GM18867 (cell line): ENCODE measurements around the gene MGME1.

Experiments
- ATAC-seq: cut with Tn5 transposase; IDR thresholded peaks from one replicate; pipeline ENCODE4 v1.9.1; 2021; ENCODE audit warnings: mild to moderate bottlenecking, moderate library complexity; ENCODE audit not compliant: unreplicated experiment

The MGME1 gene, protein sequence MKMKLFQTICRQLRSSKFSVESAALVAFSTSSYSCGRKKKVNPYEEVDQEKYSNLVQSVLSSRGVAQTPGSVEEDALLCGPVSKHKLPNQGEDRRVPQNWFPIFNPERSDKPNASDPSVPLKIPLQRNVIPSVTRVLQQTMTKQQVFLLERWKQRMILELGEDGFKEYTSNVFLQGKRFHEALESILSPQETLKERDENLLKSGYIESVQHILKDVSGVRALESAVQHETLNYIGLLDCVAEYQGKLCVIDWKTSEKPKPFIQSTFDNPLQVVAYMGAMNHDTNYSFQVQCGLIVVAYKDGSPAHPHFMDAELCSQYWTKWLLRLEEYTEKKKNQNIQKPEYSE

DNA sequence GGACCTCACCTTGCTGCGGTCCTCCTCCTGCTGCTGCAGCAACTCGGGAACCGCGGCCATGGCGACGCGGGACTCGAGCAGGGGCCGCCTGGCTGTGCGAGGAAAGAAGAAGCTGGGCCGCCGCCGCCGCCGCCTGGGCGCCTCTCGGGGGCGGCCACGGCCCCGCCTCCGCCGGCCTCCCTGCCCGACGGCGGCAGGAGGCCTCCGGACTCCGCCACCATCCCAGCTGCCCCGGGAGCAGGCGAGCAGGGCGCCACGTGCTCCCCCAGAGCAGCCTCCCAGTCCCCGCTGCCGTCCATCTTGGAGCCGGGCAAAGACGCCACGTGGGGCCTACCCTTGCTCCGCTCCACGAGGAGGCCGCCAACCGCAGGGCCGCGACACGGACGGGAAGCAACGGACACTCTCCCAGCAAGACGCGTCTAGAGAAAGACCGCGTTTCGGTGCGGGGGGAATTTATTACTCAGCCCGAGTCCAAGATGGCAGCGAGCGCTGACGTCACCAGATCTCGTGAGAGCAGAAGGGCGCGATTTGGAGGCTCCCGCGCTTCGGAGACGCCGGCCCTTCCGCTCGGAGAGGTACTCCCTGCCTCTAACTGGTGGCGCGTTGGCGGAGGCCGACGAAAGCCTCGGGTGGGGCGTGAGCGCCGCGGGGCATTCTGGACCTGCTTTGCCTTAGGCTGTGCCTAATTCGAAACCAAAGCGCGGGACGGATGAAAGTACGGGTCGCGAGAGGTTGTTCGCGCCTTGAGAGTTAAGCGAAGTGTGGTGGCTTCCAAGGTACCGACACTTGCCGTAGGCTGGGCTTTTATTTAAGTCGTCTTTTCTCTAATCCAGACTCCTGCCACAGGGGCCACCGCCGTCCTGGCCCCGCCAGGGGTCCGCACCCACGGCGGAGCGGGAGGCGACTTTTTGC, at the start of gene MGME1, which contains the start of gene SNX5:
TSS of gene MGME1 (plus strand) at position 653 of the 912 bp plus-strand sequence. CDS start 842 bp downstream, outside the sequence.
TSS of gene SNX5 (minus strand) at position 429 of the 912 bp plus-strand sequence. CDS start at position 60, 369 bp downstream.
- ATAC-seq, result peak; percentile 77

DNA sequence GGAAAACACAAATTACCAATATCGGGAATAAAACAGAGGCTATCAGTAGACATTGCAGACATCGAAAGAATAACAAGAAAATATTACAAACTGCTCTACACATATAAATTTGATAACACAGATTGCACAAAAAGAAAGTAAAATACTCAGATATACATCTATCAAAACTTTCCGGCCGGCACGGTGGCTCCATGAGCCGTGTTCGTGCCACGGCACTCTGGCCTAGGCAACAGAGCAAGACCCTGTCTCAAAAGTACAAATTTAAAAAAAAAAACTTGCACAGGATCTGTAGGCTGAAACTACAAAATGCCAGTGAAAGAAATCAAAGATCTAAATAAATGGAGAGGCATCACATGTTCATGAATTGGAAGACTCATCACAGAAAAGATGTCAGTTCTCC, 49.7 kb upstream of the MGME1 start:
- ATAC-seq, result no peak

DNA sequence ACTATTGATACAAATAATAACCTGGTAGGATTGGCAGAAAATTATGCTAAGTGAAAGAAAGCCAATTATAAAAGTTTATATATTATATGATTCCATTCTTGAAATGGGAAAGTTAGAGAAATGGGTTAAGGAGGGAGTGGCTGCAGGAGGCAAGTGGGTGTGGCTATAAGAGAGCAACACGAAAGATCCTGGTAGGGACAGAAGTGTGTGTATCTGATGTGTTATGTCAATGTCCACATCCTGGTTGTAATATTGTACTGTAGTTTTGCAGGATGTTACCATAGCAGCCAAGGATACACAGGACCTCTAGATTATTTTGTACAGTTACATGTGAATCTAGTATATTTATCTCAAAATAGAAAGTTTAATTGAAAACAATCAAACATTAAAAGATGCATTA, 47.0 kb upstream of the MGME1 start:
- no peak for ATAC-seq

DNA sequence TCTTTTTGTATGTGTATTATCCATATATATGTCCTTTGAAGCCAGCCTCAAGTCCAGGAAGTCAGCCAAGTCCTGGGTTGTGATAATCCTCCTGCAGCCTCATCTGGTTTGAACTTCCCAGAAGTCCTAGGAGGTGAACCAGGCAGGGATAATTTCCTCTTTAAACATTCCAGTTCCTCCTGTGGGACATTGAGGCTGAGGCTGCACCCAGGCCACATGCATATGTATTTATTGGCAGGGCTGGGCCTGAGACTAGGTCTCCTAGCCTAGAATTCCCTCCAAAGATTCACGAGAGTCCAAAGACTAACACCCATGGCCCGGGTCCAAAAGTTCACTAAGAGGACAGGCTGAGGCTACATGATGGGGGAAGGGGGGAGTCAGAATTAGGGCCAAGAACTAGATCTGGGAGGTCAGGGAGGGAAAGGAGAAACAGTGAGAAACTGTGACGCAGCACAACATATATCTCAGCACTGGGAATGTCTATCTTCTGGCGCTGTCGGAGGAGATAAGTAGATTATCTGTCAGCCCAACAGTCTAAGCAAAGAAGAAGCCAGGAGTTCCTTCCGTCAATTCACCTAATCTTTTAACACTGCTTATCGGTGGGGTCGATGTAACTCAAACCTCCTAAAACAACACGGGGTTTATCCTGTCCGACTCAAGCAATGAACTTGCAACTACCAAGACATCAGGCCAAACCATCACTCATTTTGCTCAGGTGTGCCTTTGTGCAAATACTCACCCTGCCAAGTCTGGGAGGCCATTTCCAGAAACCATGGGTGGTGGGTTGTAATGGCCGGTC, 43.5 kb upstream of the MGME1 start:
- ATAC-seq, result no peak

DNA sequence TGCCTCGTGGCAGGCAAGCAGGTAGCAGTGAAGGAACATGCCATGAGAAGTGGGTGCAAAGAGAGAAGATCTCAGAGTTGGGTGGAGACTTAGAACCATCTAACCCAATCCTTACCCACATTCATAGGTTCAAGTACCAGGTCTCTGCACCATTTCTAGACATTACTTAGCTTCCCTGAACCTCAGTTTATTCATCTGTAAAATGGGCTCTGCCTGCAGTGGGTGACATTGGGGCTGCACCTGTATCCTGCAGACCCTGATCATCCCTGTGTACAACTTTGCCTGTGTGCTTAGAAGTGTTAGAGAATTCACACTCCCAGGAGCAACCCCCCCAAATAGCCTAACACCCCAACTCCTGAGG, 42.9 kb upstream of the MGME1 start:
- no peak for ATAC-seq

DNA sequence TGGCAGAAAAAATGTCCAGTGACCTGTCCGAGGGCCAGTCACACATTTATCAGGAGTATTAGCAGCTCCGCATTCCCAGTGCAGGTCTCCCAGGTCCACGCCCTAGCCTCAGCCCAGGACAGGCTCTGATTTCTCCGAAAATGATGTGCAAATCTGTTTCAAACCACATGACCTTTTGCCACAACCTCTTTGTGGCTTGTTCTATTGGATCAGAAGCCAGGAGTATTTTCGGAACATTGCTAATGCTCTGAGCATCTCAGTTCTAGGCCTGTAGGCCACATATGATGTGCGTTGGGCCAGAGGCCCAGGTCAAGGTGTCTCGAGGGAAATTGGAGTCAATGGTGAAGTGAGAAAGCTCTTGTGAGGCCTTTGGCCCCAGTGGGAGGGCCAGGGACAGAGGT, 40.6 kb upstream of the MGME1 start:
- ATAC-seq, result no peak

DNA sequence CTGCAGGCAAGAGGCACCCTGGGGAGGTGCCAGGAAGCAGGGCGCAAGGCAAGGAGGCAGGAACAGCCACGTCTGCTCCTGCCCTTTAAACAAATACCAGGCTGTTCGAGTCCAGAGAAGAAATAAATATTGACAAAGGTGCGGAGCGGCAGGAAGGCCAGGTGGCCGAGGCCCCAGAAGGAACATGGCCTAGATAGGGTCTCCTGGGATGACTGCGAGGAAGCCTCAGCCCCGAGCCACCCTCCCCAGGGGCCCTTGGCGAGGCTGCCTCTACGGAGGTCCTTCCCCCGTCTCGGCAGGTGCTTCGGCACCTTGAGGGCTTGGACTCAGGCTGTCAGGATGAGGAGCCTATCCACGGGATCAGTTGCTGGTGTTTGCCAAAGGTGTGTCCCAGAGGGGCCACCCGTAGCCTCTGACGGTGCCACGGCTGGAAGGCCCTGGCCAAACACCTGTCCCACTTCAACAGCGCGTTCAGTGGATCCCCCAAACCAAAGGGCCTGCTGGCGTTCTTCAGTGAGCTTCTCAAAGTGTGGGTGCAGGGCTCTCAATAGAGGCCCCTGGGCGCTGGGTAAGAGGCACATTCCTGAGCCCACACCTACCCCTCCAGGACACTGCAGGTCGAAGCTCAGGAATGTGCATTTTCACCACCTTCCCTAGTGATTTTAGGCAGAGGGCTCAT, 40.0 kb upstream of the MGME1 start:
- no peak for ATAC-seq

DNA sequence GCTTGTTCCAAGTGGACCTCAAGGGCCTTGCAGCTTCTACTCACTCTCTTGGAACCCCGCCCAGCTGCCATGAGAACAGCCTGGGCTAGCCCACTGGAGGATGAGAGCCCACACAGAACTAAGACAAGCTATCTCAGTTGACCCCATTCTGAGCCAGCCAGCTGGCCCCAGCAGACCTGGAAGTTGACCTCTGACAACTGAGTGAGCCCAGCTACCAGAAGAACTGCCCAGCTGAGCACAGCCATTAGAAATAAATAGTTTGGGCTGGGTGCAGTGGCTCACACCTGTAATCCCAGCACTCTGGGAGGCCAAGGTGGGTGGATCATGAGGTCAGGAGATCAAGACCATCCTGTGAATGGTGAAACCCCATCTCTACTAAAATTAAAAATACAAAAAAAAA, 37.3 kb upstream of the MGME1 start:
- ATAC-seq, result no peak

DNA sequence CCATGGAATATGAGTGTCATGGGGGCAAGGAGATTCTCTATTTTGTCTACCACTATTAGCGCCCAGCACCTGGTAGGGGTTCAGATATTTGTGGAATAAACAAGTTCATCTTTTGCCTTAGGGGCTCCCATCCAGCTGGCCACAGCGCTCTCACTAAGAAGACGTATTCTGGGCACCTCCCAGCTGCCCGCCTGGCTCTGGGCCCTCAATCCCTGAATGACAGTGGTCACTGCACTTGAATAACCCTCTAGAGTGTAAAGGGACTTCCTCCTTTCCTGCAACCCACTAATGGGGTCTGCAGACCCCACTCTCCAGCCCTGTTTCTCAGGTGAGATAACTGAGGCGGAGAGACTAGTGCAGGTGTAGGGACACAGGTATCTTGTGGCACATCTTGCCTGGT, 36.4 kb upstream of the MGME1 start:
- ATAC-seq, result no peak

DNA sequence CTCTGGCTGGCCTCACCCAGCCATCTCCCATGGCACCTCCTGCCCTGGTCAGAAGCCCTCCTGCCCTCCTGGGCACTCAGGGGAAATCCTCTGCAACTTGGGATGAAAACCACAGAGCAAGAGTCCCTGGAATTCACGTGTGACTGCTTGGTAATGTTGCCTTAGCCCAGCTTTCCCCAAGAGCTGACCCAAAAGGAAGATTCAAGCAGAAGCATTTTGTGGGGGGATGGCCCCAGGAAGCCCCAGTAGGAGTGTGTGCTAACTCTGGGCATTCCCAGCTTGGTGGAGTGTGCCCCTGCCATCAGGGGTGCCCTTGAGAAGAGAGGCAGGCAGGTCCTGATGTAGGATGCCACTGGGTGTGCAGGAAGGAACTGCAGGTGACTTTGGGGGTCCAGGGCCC, 35.7 kb upstream of the MGME1 start:
- no peak for ATAC-seq

DNA sequence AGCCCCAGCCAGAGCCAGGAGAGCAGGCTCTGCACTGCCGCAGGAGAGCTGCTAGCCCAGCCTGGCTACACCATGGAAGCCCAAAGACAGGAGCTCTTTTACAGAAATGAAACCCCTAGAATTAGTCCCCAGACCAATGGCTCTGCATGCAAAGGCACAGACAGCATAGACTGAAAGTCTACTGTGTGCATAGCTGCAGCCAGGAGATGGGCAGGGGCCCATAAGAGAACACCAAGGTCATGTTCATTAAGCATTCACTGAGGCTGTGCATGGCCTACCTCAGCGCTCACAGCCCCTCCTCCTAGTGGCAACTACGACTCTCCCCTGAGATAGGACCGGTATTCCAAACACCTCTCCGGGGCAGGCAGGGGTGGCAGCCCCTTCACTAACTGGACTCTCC, 35.1 kb upstream of the MGME1 start:
- no peak for ATAC-seq

DNA sequence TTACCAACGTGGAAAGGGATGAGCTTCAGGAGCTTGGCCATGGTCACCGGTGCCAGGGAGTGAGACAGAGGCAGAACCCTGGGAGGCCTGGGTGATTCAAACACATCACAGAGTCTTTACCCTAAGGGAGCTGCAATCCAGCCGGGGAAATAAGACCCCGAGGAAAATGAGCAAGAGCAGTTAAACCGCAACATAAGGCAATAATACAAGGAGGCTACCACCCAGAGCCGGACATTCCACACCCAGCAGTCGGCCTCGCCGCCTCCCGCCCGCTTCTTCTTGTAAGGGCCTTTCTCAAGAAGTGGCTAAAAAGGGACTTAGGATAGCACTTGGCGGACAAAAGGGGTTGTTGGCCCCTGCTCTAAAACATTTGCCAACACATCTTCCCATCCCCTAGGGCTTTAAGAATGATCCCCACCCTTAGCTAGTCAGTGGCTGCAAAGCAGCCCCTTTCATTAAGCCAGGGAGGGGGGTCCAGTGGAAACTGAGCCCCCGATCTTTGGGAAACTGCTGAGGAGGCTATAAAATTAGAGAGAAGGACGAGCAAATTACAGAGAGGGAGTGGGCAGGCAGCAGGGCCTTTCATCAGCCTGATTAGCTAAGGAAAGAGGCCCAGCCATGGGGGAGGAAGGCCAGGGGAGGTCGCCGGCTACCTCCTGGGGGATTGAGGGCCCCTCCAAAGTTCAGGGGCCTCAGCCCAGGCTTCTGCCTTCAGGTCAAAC, 34.5 kb upstream of the MGME1 start:
- no peak for ATAC-seq

DNA sequence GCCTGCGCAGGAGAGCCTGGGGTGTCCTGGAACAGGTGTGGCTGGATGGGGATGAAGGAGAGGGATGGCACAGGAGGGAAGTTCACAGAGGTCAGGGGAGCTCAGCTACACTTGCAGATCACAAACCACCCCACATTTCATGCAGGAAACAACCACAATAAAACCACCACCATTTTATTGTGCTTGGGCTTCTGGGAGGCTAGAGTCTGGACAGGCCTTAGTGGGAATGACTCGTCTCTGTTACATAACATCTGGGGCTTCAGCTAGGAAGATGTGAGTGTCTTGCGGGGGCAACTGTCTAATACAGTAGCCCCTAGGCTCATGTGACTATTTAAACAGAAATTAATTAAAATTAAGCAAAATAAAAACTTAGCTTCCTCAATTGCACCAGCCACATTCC, 33.6 kb upstream of the MGME1 start:
- ATAC-seq, result no peak

DNA sequence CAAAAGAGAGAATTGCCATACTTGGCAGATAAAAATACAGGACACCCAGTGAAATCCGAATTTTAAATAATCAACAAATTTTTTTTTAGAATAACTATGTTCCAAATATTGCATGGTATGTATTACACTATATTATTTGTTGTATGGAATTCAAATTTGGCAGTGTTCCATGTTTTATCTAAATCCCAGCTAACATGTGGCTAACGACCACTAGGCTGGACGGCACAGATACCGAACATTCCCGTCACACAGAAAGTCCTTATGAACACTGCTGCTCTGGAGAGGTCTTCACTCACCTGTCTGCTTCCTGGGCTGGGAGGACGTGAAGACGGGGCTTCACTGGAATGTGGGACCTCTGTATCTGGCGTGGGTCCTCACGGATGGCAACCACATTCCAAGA, 33.1 kb upstream of the MGME1 start:
- ATAC-seq, result no peak

DNA sequence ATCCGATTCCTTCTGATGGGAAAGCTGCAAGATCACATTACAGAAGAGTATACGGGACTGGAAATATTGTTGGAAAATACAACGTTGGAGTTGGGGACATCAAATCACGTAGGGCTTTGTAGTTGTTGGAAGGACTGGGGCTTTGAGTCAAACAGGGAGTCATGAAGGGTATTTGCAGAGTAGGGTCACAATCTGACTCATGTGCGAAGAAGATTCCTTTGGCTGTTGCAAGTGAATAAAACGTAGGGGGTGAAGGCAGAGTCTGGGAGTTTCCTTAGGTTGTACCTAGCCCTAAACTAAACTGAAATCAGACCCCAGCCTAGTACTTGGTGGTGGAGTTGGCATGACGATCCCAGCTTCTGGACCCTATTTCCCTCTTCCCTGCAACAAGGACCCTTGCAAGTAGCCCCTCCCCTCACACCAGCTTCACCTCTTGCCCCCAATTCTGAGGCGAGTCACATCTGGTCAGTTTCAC, 32.5 kb upstream of the MGME1 start:
- no peak for ATAC-seq

DNA sequence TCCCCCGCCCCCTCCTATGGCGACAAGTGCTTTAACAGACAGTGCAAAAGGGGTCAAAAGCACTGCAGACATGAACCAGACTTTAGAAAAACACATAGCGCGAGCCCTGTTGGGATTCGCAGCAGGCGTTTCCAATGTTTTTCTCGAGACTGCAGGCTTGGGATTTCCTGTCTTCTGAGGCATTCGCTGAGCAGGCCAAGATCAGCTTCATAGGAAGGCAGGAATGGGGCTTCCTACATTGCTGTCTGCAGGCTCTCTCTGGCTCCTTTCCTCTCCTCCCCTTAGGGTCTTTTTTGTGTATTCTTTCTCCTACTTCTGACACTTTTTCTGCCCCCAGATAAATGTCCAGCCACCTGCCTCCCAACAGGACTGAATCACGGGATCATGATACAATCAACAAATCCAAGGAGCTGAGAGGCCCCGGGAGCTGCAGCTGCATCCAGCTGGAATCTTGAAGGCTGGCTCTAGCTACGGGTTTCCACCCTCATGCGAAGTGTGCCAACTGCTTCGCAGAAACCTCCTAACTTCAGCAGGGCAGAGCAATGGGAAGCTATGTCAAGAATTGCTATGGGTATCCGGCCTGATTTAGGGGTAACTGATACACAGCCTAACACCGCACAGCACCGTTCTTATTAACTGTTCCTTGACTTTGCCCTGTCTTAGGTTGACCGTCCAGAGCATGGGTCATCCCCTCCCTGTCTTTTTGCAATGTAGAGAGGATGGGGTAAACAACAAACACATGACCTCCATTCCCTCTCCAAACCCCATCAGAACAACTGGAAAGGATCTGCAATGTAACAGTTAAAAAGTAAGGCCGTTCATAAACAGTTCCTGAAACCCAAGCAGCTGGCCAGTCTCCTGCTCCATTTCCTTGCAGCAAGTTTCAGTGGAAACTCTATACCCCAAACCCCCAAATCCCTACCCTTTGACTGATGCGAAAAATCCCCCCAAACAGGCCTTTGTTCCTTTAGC, 31.8 kb upstream of the MGME1 start:
- ATAC-seq, result no peak

DNA sequence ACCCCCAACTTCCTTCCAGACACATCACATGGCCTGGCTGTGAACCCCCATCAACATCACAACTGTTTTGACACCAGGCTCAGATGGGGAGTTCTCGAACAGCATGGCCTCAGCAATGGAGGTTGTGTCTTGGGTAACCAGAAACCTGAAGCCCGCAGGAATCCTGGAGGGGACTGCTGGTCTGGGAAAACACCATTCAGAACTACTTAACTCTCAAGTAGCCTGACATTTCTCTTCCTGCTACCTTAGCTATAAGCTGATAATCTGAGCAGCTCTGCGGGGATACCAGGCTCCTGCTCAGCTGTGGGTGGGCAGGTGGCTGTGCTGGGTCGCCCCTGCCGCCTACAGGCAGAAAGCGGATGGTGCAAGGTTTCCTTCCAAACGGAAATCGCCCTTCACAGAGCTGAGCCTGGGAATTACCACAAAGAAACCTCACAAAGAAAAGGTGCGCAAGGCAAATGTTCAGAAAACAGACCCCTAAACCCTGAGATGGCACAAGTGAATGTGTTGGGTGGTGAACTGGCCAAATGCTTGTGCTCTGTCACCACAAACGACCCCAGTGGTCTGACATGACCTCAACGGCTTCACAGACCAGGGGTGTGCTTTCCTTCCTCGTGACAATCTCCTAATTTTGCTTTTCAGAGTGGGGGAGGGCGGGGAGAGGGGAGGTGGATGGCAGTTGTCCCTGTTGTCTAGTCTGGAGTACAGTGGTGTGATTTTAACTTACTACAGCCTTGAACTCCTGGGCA, 29.8 kb upstream of the MGME1 start:
- ATAC-seq, result peak; percentile 74

DNA sequence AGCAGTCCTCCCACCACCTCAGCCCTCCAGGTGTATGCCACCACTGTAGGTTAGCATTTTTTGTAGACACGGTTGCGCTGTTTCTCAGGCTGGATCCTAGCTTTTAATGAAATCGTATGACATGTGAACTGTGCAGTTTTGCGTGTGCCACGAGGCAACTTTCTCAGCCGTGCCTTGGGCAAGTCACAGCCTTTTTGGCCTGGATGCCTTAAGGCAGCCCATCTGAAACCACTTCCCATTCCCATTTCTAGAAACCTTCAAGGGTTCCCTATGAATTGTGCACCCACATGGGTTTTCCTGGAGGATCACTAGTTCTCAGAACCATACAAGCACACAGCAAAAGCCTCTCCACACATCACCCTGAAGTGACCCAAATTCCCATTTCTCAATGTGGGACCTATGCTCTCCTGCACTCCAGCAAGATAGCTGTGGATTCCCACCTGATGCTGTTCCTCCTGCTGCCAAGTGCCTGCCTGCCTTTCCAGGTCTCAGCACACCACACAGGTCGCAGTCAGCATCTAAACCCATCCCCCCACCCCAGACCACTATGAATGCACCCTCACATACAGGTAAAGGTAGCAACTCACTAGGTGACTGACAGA, 29.1 kb upstream of the MGME1 start:
- no peak for ATAC-seq
